Glutamatergic neuron (in vitro differentiated cells): ENCODE measurements around the gene PGF. TPM values are rescaled to one million over a fixed set of nuclear protein-coding genes. Genes with fewer than 3 reads are reported as not detected.
A peak's percentile ranks its signal among the peaks of the same experiment; 100 is the strongest.

Source experiments
- DNase-seq: peaks from one replicate; pipeline ENCODE4 v3.0.0; 2022
- H3K27ac Mint-ChIP-seq: one replicate; pipeline ENCODE4 v1.8.0; 2020; ENCODE audit warnings: mild to moderate bottlenecking, mixed read lengths, inconsistent platforms; ENCODE audit not compliant: unreplicated experiment
- H3K27me3 Mint-ChIP-seq: one replicate; pipeline ENCODE4 v1.8.0; 2020; ENCODE audit warnings: mild to moderate bottlenecking, moderate library complexity, mixed read lengths, inconsistent platforms; ENCODE audit not compliant: unreplicated experiment
- H3K36me3 Mint-ChIP-seq: one replicate; pipeline ENCODE4 v1.8.0; 2020; ENCODE audit warnings: mild to moderate bottlenecking, mixed read lengths, inconsistent platforms; ENCODE audit not compliant: unreplicated experiment
- H3K4me1 Mint-ChIP-seq: one replicate; pipeline ENCODE4 v1.8.0; 2020; ENCODE audit warnings: mild to moderate bottlenecking, low read depth, mixed read lengths, inconsistent platforms; ENCODE audit not compliant: unreplicated experiment
- H3K4me3 Mint-ChIP-seq: one replicate; pipeline ENCODE4 v1.8.0; 2020; ENCODE audit warnings: mild to moderate bottlenecking, mixed read lengths, inconsistent platforms; ENCODE audit not compliant: unreplicated experiment
- H3K9me3 Mint-ChIP-seq: one replicate; pipeline ENCODE4 v1.8.0; 2020; ENCODE audit warnings: mild to moderate bottlenecking, moderate library complexity, mixed read lengths, inconsistent platforms; ENCODE audit not compliant: unreplicated experiment
- CTCF ChIP-seq: fragments of 200-600 bp; sonication (generic); IDR thresholded peaks from one replicate; pipeline ENCODE4 v1.5.0; 2021; ENCODE audit not compliant: partially characterized antibody, unreplicated experiment
- total RNA-seq: library from RNA; stranded (reverse); fragmentation: NEBNext Ultra II Directional; extraction: Animal tissue kit (Norgen Biotek cat#: 25700); gene quantifications from one replicate; pipeline ENCODE4 v1.2.1, GENCODE V29; 2021; ENCODE audit not compliant: unreplicated experiment

The PGF gene
- total RNA-seq, 1 donor from 2014 or later, result 7.9 TPM

DNA sequence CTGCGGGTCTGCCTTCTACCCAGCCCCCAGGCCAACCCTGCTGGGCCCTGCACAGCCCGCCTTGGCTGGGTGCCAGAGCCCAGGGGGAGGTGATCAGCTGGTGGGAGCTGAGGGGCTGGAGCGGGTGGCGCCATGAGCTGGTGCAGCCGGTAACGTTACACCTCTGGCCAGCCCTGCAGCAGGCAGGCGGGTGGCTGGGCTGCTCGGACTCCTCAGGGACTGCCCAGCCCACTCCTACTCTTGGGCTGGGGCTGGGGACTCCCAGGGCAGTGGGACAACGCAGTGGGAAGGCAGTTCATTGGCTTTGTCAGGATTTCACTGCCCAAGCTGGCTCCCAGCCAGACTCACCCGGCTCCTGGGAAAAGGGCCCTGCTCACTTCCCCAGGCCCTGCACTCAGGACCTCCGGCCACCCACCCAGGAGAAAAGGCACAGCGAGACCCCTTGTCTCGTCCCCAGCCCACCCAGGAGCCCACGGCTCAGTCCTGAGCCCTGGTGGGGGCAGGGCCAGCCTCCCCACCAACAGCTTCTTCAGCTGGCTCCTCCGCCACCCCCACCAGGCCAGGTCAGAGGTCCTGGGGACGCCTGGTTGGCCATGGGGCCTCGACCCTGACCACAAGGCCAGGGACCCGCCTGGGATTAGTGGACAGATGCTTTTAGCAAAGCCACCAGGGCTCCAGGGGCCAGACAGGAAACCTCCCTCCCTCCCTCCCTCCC, 1.0 kb downstream of the PGF start:
- Mint-ChIP-seq H3K27ac (no peak overlapping the region), H3K4me1 (peaks cover 5% of the 10 kb centered on the region)
- peak; percentile 54 for DNase-seq

GRCh38 chr14:74953686-74954085, 1.7 kb downstream of the PGF start:
- Mint-ChIP-seq H3K9me3 (peaks cover 4% of the 10 kb centered on the region), H3K4me3 (no peak overlapping the region), H3K27me3 (peaks cover 6% of the 10 kb centered on the region), H3K36me3 (no peaks in the 10 kb centered on the region), H3K27ac (no peak overlapping the region), H3K4me1 (peaks cover 5% of the 10 kb centered on the region)
- no peak for TF ChIP-seq CTCF
- no peak for DNase-seq

More for the DNA sequence above, 1.0 kb downstream of the PGF start:
- Mint-ChIP-seq H3K4me3 (no peak overlapping the region), H3K9me3 (peaks cover 4% of the 10 kb centered on the region), H3K36me3 (no peaks in the 10 kb centered on the region), H3K27me3 (peaks cover 6% of the 10 kb centered on the region)
- no peak for TF ChIP-seq CTCF

GRCh38 chr14:74952697-74953484, 2.5 kb downstream of the PGF start:
- no peak for DNase-seq
- Mint-ChIP-seq H3K9me3 (peaks cover 4% of the 10 kb centered on the region), H3K27me3 (peaks cover 6% of the 10 kb centered on the region), H3K36me3 (no peaks in the 10 kb centered on the region), H3K4me1 (peaks cover 5% of the 10 kb centered on the region), H3K27ac (no peak overlapping the region), H3K4me3 (no peak overlapping the region)
- TF ChIP-seq CTCF, result no peak

GRCh38 chr14:74952180-74952665, 3.2 kb downstream of the PGF start:
- Mint-ChIP-seq H3K36me3 (no peaks in the 10 kb centered on the region), H3K27me3 (peaks cover 6% of the 10 kb centered on the region), H3K4me3 (no peak overlapping the region), H3K9me3 (peaks cover 4% of the 10 kb centered on the region), H3K27ac (no peak overlapping the region), H3K4me1 (peaks cover 5% of the 10 kb centered on the region)
- TF ChIP-seq CTCF, result no peak
- no peak for DNase-seq
